HepG2 (cell line): ENCODE results near the gene OSGEPL1. TPM values are rescaled to one million over a fixed set of nuclear protein-coding genes. Genes with fewer than 3 reads are reported as not detected.

ENCODE experiments used
- AHR ChIP-seq: IDR thresholded peaks from 2 replicates; pipeline ENCODE4 v1.6.1; 2018; ENCODE audit warnings: missing genetic modification reagents, missing compliant biosample characterization
- ARNT2 ChIP-seq: sonication (generic); formaldehyde crosslinking; IDR thresholded peaks from 2 replicates; pipeline ENCODE4 v1.8.0; 2022; ENCODE audit warnings: mild to moderate bottlenecking, low read depth, missing genetic modification reagents, moderate library complexity
- BCLAF1 ChIP-seq: fragments of 450-650 bp; IDR thresholded peaks from 2 replicates; pipeline ENCODE4 v1.6.1; 2017; ENCODE audit warnings: mild to moderate bottlenecking
- DMAP1 ChIP-seq: IDR thresholded peaks from 2 replicates; pipeline ENCODE4 v1.6.1; 2016
- GTF3A ChIP-seq: sonication (generic); formaldehyde crosslinking; conservative IDR thresholded peaks from 2 replicates; pipeline ENCODE4 v1.4.0; 2020; ENCODE audit warnings: mild to moderate bottlenecking, missing genetic modification reagents
- MXD3 ChIP-seq: IDR thresholded peaks from 2 replicates; pipeline ENCODE4 v1.6.1; 2016; ENCODE audit warnings: mild to moderate bottlenecking, missing biosample characterization, missing genetic modification reagents
- MYC ChIP-seq: sonication (generic); formaldehyde crosslinking; IDR thresholded peaks from 2 replicates; pipeline ENCODE4 v1.9.0; 2021; ENCODE audit warnings: missing genetic modification reagents, borderline replicate concordance
- SIX4 ChIP-seq: sonication (generic); formaldehyde crosslinking; IDR thresholded peaks from 2 replicates; pipeline ENCODE4 v1.4.0; 2020; ENCODE audit warnings: missing genetic modification reagents
- TAF15 ChIP-seq: fragments of 200-400 bp; formaldehyde crosslinking; IDR thresholded peaks from one replicate; pipeline ENCODE4 v1.6.1; 2018; ENCODE audit warnings: mild to moderate bottlenecking, low read depth, low read length; ENCODE audit not compliant: poor library complexity, severe bottlenecking
- THYN1 ChIP-seq: sonication (generic); formaldehyde crosslinking; IDR thresholded peaks from 2 replicates; pipeline ENCODE4 v1.8.1; 2023; ENCODE audit warnings: low read depth, mild to moderate bottlenecking, moderate library complexity, missing genetic modification reagents, borderline replicate concordance
- ZFAT ChIP-seq: sonication (generic); formaldehyde crosslinking; conservative IDR thresholded peaks from 2 replicates; pipeline ENCODE4 v1.8.1; 2023; ENCODE audit warnings: missing genetic modification reagents, inconsistent platforms
- ZNF282 ChIP-seq: fragments of 450-650 bp; IDR thresholded peaks from 2 replicates; pipeline ENCODE4 v1.6.1; 2018; ENCODE audit not compliant: partially characterized antibody
- ZNF296 ChIP-seq: sonication (generic); formaldehyde crosslinking; conservative IDR thresholded peaks from 2 replicates; pipeline ENCODE4 v1.5.0; 2020; ENCODE audit warnings: mild to moderate bottlenecking, missing genetic modification reagents
- ZNF468 ChIP-seq: sonication (generic); formaldehyde crosslinking; IDR thresholded peaks from 2 replicates; pipeline ENCODE4 v1.8.0; 2022; ENCODE audit warnings: mild to moderate bottlenecking, moderate library complexity, missing genetic modification reagents
- ZNF556 ChIP-seq: sonication (generic); formaldehyde crosslinking; IDR thresholded peaks from 2 replicates; pipeline ENCODE4 v1.4.0; 2020; ENCODE audit warnings: mild to moderate bottlenecking, missing genetic modification reagents, borderline replicate concordance
- ZNF577 ChIP-seq: sonication (generic); formaldehyde crosslinking; IDR thresholded peaks from 2 replicates; pipeline ENCODE4 v1.4.0; 2020; ENCODE audit warnings: mild to moderate bottlenecking, low read depth, missing genetic modification reagents, borderline replicate concordance
- ZNF589 ChIP-seq: sonication (generic); formaldehyde crosslinking; conservative IDR thresholded peaks from 2 replicates; pipeline ENCODE4 v1.8.0; 2022; ENCODE audit warnings: mild to moderate bottlenecking, moderate library complexity, missing genetic modification reagents
- ZNF775 ChIP-seq: sonication (generic); formaldehyde crosslinking; IDR thresholded peaks from 2 replicates; pipeline ENCODE4 v1.4.0; 2020; ENCODE audit warnings: missing genetic modification reagents, mild to moderate bottlenecking, moderate library complexity, borderline replicate concordance
- ZNF83 ChIP-seq: sonication (generic); formaldehyde crosslinking; IDR thresholded peaks from 2 replicates; pipeline ENCODE4 v1.4.0; 2020; ENCODE audit warnings: missing genetic modification reagents, mild to moderate bottlenecking, borderline replicate concordance
- ZNF850 ChIP-seq: sonication (generic); formaldehyde crosslinking; conservative IDR thresholded peaks from 2 replicates; pipeline ENCODE4 v1.9.0; 2021; ENCODE audit warnings: mild to moderate bottlenecking, missing genetic modification reagents
- polyA plus RNA-seq, 8 experiments: library from polyadenylated mRNA; depleted of rRNA in 3 of 8; stranded (reverse) in 7 of 8; unstranded in 1 of 8; fragments of >200 nt; fragmentation: Illumina TruSeq in 4 of 8; extraction: Trizol in 4 of 8; gene quantifications; 2 replicates each; pipeline versions ENCODE4 v1.2.1 to v1.2.3, GENCODE V29; 2011 to 2016; ENCODE audit warnings: low read depth in 4 of 8, missing spikeins in 1 of 8, mixed read lengths in 1 of 8; ENCODE audit not compliant: insufficient read depth in 1 of 8
- total RNA-seq, 5 experiments: library from RNA; depleted of rRNA; stranded (reverse); fragments of >200 nt; fragmentation: Illumina TruSeq; extraction: Trizol; gene quantifications; 2 replicates each; pipeline ENCODE4 v1.2.3, GENCODE V29; 2016; ENCODE audit warnings: low read depth in 1 of 5
- TF ChIP-seq, protein P1 (sequence below): sonication (generic); formaldehyde crosslinking; IDR thresholded peaks from 2 replicates; pipeline ENCODE4 v1.5.0; 2020; ENCODE audit warnings: mild to moderate bottlenecking, missing genetic modification reagents, borderline replicate concordance
- TF ChIP-seq, protein P2 (sequence below): sonication (generic); formaldehyde crosslinking; IDR thresholded peaks from 2 replicates; pipeline ENCODE4 v1.4.0; 2020; ENCODE audit warnings: missing genetic modification reagents, borderline replicate concordance

OSGEPL1 gene
- total and polyA plus RNA-seq, 2 of the 13 experiments (the other 11 are each of a cell fraction or from before 2014, with no cell fraction given): 10.2 to 10.8 TPM

GRCh38 chr2:189762551-189763298 is at the start of gene OSGEPL1 (continued):
- TF ChIP-seq AHR (CRISPR knock-in tag) (peak; percentile 86), ZNF589 (CRISPR knock-in tag) (peak; percentile 85; the same call in 1 of the 2 replicates), SIX4 (CRISPR knock-in tag) (no peak), ZNF775 (0 out of 2 replicates have a peak, but pooled peaks have one; percentile 16), ZNF282 (no peak), MXD3 (CRISPR knock-in tag) (peak; percentile 70; the same call in 1 of the 2 replicates), ZNF468 (CRISPR knock-in tag) (no peak), THYN1 (no peak), ARNT2 (CRISPR knock-in tag) (peak; percentile 85; the same call in 1 of the 2 replicates), ZNF83 (CRISPR knock-in tag) (no peak), TAF15 (no peak), MYC (CRISPR knock-in tag) (peak; percentile 84; the same call in 1 of the 2 replicates), ZNF556 (CRISPR knock-in tag) (peak; percentile 83), ZNF577 (CRISPR knock-in tag) (no peak), ZFAT (CRISPR knock-in tag) (no peak; the same call in 1 of the 2 replicates), ZNF296 (no peak), DMAP1 (peak; percentile 90; the same call in 1 of the 2 replicates), GTF3A (no peak; the same call in 1 of the 2 replicates), ZNF850 (CRISPR knock-in tag) (no peak), BCLAF1 (no peak)
- TF ChIP-seq, protein P1, sequence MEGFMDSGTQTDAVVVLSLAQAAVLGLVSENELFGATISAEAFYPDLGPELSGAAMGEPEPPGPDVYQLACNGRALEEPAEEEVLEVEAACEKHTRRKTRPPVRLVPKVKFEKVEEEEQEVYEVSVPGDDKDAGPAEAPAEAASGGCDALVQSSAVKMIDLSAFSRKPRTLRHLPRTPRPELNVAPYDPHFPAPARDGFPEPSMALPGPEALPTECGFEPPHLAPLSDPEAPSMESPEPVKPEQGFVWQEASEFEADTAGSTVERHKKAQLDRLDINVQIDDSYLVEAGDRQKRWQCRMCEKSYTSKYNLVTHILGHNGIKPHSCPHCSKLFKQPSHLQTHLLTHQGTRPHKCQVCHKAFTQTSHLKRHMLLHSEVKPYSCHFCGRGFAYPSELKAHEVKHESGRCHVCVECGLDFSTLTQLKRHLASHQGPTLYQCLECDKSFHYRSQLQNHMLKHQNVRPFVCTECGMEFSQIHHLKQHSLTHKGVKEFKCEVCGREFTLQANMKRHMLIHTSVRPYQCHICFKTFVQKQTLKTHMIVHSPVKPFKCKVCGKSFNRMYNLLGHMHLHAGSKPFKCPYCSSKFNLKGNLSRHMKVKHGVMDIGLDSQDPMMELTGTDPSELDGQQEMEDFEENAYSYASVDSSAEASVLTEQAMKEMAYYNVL (CRISPR knock-in tag): peak; percentile 24; the same call in 1 of the 2 replicates
- TF ChIP-seq, protein P2, sequence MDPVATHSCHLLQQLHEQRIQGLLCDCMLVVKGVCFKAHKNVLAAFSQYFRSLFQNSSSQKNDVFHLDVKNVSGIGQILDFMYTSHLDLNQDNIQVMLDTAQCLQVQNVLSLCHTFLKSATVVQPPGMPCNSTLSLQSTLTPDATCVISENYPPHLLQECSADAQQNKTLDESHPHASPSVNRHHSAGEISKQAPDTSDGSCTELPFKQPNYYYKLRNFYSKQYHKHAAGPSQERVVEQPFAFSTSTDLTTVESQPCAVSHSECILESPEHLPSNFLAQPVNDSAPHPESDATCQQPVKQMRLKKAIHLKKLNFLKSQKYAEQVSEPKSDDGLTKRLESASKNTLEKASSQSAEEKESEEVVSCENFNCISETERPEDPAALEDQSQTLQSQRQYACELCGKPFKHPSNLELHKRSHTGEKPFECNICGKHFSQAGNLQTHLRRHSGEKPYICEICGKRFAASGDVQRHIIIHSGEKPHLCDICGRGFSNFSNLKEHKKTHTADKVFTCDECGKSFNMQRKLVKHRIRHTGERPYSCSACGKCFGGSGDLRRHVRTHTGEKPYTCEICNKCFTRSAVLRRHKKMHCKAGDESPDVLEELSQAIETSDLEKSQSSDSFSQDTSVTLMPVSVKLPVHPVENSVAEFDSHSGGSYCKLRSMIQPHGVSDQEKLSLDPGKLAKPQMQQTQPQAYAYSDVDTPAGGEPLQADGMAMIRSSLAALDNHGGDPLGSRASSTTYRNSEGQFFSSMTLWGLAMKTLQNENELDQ (CRISPR knock-in tag): no peak
